Ascending aorta (tissue), 2 donors: ENCODE results near the gene SEMA5B. TPM values are rescaled to one million over a fixed set of nuclear protein-coding genes. Genes with fewer than 3 reads are reported as not detected.

Experiments
- DNase-seq, 2 donors: peaks; one replicate each; pipeline ENCODE4 v3.0.0-alpha.2; 2019; ENCODE audit warnings: low spot score in 2 of 2
- H3K27ac ChIP-seq, 2 donors: fragments of 200-600 bp; sonication (generic); one replicate each; pipeline ENCODE4 v1.5.1; 2016 to 2017; ENCODE audit warnings: mild to moderate bottlenecking in 1 of 2
- H3K27me3 ChIP-seq: fragments of 200-600 bp; sonication (generic); one replicate; pipeline ENCODE4 v1.5.1; 2017
- H3K36me3 ChIP-seq, 2 donors: fragments of 200-600 bp; sonication (generic); one replicate each; pipeline ENCODE4 v1.5.1; 2016
- H3K4me1 ChIP-seq, 2 donors: fragments of 200-600 bp; sonication (generic); one replicate each; pipeline ENCODE4 v1.5.1; 2016 to 2017; ENCODE audit warnings: mild to moderate bottlenecking in 1 of 2
- H3K4me3 ChIP-seq, 2 donors: fragments of 200-600 bp; sonication (generic); one replicate each; pipeline ENCODE4 v1.5.1; 2016 to 2017; ENCODE audit warnings: mild to moderate bottlenecking in 1 of 2
- H3K9me3 ChIP-seq, 2 donors: fragments of 200-600 bp; sonication (generic); one replicate each; pipeline ENCODE4 v1.5.1; 2016
- CTCF ChIP-seq, 3 experiments: fragments of 200-600 bp in 2 of 3; fragments of 450-650 bp in 1 of 3; sonication (generic) in 2 of 3; IDR thresholded peaks; one replicate each; pipeline ENCODE4 v1.5.1; 2016 to 2019; ENCODE audit warnings: antibody characterized with exemption in 3 of 3, mild to moderate bottlenecking in 1 of 3, moderate library complexity in 1 of 3
- intact Hi-C: fragments of 100-400 bp; cut with DNase I; formaldehyde crosslinking; loops from one replicate; pipeline ENCODE4 v1.15.1; 2023
- total RNA-seq: library from RNA; depleted of rRNA; stranded (reverse); fragments of >200 nt; gene quantifications from one replicate; pipeline ENCODE4 v1.1.0, GENCODE V29; 2016

The SEMA5B gene
- total RNA-seq, 1 donor from 2014 or later, result 0.85 TPM

GRCh38 chr3:122918576-122919290 lies 108.8 kb downstream of the SEMA5B start:
- H3K27me3 ChIP-seq, result no peaks in the 10 kb centered on the region
- H3K4me1 ChIP-seq, result no peaks in the 10 kb centered on the region
- TF ChIP-seq CTCF (IDR thresholded peaks at IDR 0.05), result no peak
- no peak overlapping the region for H3K4me3 ChIP-seq
- intact Hi-C loops, result no loop called here
- no peaks in the 10 kb centered on the region for H3K36me3 ChIP-seq
- DNase-seq, result peak in 1 of 2 donors; percentile 59
- H3K27ac ChIP-seq, result no peak overlapping the region
- no peaks in the 10 kb centered on the region for H3K9me3 ChIP-seq

DNA sequence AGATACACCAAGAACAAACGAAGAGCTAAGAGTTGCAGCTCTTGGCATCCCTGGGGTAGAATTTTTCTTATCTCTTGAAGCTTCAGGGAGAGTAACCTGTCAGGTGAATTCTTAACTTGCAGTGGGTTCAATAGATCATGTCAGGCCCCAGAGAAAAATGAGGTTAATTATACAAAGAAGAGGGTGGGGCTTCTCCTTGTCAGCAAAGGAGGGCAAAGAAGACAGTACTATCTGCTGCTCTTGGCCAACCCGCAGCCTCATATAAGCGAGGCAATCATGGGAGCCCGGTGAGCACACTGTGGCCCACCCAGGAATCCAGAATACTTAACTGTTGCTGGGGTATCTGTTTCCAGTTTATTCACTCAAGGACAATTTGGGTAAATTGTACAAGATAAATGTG lies 110.2 kb downstream of the SEMA5B start:
- no peaks in the 10 kb centered on the region for H3K4me1 ChIP-seq
- no peaks in the 10 kb centered on the region for H3K36me3 ChIP-seq
- H3K27me3 ChIP-seq, result no peaks in the 10 kb centered on the region
- H3K27ac ChIP-seq, result no peak overlapping the region
- TF ChIP-seq CTCF (IDR thresholded peaks at IDR 0.05), result no peak
- intact Hi-C loops, result no loop called here
- no peaks in the 10 kb centered on the region for H3K9me3 ChIP-seq
- DNase-seq, result no peak
- no peak overlapping the region for H3K4me3 ChIP-seq

GRCh38 chr3:122916580-122916979 lies 111.0 kb downstream of the SEMA5B start:
- Histone ChIP-seq H3K27ac (no peak overlapping the region), H3K36me3 (no peaks in the 10 kb centered on the region), H3K4me3 (no peak overlapping the region), H3K9me3 (no peaks in the 10 kb centered on the region), H3K27me3 (no peaks in the 10 kb centered on the region), H3K4me1 (no peaks in the 10 kb centered on the region)
- no peak for TF ChIP-seq CTCF (IDR thresholded peaks at IDR 0.05)
- peak in 1 of 2 donors; percentile 12 for DNase-seq
- intact Hi-C loops, result no loop called here

- Histone ChIP-seq H3K36me3 (no peaks in the 10 kb centered on the region), H3K4me1 (no peaks in the 10 kb centered on the region), H3K9me3 (no peaks in the 10 kb centered on the region), H3K27me3 (no peaks in the 10 kb centered on the region), H3K27ac (no peak overlapping the region), H3K4me3 (no peak overlapping the region)
- no peak for TF ChIP-seq CTCF (IDR thresholded peaks at IDR 0.05)
- DNase-seq, result peak in 1 of 2 donors; percentile 27
- intact Hi-C loops, result no loop called here
Observed at GRCh38 chr3:122916084-122916483, 111.5 kb downstream of the SEMA5B start.

DNA sequence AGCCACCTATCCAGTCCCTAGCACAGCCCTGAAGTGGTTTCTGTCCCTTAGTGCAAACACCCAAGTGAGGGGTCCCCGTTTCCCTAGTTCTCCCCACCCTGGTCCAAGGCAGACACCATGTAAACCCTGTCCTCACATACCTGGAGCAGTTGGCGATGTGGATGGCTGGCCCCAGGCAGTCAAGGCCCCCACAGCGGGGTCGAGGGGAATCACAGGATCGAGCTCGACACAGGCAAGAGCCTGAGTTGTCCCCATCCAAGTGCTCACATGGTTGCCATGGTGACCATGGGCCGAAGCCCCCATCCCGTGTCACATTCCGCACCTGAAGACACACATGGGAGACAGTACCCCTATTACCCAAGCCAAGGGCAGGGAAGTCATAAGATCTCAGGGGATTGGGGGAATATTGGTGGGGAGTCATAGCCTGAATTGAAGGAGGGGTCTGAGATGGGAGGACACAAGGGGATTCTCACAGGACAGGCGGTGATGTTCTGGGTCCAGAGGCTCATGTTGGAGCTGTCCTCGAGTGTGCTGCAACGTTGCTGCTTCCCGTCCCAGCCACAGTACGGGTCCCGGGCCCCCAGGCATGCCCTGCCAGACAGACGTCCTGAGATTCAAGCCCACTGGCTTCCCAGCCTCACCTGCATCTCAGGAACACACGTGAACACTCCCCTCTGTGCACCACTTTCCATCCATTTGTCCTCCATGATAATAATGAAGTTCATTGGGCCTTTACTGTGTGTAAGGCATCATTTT lies 112.1 kb downstream of the SEMA5B start:
- intact Hi-C loops, result no loop called here
- no peak for TF ChIP-seq CTCF (IDR thresholded peaks at IDR 0.05)

More for the DNA sequence above, 112.1 kb downstream of the SEMA5B start:
- H3K27ac ChIP-seq, result no peak overlapping the region
- no peak overlapping the region for H3K4me3 ChIP-seq
- H3K36me3 ChIP-seq, result no peaks in the 10 kb centered on the region
- no peaks in the 10 kb centered on the region for H3K27me3 ChIP-seq
- no peaks in the 10 kb centered on the region for H3K4me1 ChIP-seq
- no peaks in the 10 kb centered on the region for H3K9me3 ChIP-seq
- DNase-seq, result peak in 1 of 2 donors; percentile 52
